Cerebellar cortex (tissue), 1 donor: ENCODE results near the gene SPDYE16.
"Not testable (repeated sequence)": the region's sequence is repeated elsewhere in the genome, so short reads cannot be mapped to it uniquely, and the experiment has no call there.

ENCODE experiments used
- DNase-seq: peaks from one replicate; pipeline ENCODE4 v3.0.0-alpha.2; 2015; ENCODE audit warnings: low spot score

The SPDYE16 gene

DNA sequence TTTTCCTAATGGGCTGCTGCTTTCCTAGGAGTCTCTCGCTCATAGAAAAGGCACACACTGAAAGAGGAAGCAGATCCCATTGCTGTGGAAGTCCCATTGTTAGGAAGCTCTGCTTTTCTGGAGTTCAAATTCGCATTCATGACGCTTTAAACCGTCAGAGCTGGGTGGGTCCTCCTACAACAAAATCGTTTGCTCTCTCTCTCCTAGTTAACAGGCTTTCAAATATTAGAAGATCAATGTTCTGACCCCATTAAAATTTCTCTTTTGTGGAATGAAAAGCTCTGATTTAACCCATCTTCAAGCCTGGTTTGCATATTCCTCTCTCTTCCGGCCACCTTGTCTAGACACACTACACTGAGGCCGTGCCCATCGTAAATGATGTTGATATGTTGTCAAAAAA is at the start of gene SPDYE16:
Gene SPDYE16 (minus strand): TSS at position 101 of the 400 bp plus-strand sequence. CDS start 1,838 bp downstream, outside the sequence.
- DNase-seq = not testable (repeated sequence)

- DNase-seq = not testable (repeated sequence)
Observed at GRCh38 chr7:76592694-76593093, 49.6 kb upstream of the SPDYE16 start.

GRCh38 chr7:76591602-76592304 is 48.7 kb upstream of the SPDYE16 start:
- not testable (repeated sequence) for DNase-seq

GRCh38 chr7:76591033-76591432 is 47.9 kb upstream of the SPDYE16 start:
- DNase-seq = not testable (repeated sequence)

GRCh38 chr7:76588586-76588985 is 45.5 kb upstream of the SPDYE16 start:
- DNase-seq = not testable (repeated sequence)

DNA sequence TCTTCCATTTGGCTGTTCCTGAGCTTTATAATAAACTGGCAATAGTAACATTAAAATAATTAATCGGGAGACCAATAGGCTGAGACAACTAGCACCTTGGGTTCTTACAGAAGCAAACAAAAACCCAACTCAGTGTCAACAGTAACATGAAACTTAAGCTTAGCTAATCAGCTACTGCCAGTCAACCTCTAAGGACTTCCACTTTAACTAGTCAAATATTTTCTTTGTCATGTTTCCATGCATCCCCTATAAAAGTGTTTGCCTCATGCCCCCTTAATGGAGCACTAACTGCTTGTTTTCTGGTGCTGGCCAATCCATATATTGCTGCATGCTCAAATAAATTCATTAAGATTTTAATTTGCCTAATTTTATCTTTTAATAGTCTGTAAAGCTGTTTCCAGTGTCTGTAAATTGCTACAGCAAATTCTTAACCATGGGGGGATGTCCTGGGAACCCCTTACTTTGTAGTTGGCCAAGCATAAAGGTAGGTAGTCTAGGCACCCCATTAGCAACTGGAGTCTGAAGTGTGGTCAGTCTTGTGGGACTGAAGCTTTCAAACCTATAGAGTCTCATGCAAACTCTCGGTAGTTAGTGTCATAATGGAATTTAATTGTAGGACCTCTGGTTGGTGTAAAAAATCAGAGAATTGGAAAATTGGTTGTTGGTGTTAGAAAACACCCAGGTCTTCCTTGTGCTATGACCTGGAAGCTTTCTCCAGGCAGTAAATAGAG is 43.7 kb upstream of the SPDYE16 start:
- DNase-seq = not testable (repeated sequence)

DNA sequence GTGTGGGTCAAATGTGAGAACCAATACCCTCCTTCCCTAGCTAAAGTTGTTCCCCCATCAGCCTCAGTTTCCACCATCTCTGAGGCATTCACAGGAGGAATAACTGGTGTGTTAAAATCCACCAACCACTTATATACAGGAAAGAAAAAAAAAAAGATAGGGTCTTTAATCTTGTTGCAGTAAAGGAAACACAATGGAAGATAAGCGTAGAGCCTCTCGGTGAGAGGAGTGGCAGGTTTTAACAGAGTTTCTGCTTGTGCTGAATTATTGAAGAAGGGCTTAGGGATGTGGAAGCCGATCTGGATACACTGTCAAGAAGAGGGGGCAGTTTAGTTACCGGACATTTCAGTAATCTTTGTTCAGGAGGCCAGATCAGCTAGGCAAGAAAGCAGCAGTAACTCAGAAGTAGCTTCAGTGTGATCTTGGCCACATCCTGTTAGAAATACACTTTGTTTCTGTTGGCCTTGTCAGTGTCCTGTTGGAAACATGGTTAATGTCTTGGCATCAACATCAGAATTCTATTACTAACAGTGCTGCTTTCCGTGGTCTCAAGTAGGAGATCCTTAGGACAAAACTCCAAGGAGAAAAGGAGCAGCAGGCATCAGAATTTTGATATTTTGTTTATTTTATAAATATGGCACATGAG is 40.7 kb upstream of the SPDYE16 start:
- DNase-seq = not testable (repeated sequence)

DNA sequence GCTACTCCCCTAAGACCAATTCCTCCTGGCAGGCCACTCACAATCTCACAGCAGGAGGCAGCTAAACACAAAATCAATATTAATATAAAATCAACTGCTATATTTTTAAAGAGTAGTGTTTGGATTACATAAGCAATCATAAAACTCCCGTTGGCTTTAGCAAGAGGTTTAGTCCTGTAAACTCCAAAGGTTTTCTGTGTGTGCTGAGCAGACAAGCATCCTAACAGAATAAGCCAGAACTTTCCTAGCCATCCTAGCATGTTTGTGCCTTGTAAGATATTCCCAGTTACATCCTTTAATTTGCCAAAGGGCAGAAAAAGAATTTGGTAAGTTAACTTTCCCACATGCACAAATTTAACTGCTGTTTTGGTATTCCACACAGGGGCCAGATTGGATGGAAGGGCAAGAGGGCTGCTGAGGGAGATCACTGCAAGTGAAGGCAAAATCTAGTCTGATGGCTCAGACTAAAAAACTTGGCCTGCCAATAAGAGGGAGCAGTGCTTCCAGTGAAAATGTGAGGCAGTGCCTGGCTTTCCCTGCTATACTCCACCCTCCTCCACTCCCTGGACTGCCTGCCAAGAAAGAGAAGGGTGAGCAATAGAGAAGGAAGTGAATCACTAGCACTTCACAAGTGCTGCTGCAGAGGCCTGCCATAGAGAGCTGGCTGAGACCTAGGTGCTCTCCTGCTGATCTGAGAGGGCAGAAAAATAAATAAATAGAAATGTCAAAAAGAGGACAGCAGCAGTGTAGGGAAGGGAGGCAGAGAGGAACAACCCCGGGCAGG is 39.9 kb upstream of the SPDYE16 start:
- peak; percentile 42 for DNase-seq

DNA sequence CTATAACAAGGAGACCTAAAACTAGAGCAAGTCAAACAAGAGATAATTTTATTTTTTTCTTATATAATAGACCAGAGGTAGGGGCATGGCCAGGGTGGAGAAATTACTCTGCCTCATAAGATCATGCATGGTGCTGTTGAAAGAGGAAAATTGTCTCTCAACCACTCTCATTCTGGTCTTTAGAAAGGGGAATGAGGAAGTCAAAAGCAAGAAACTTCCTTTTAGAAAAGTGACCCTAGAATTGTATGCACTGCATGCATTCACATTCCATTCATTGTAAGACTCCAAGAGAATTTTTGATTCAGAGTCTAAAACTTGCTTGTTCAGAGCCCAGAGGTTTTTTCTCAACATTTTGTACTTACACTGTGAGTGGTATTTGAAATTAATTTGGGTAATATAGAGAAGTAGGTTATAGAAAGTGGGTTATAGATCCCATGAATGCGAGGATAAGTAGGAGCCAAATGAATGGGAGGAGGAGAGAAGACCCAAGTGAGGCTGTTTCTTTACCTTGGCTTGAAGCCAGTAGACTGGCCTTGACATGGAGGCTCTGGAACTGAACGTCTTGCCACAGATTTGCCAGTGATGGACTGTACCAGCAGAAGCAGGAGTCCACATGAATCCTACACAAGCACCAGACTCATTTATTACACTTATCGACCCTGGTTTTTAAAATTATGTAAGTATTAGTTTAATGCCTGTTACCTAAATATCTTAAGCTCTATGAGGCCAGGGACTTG is 33.0 kb upstream of the SPDYE16 start:
- not testable (repeated sequence) for DNase-seq

DNA sequence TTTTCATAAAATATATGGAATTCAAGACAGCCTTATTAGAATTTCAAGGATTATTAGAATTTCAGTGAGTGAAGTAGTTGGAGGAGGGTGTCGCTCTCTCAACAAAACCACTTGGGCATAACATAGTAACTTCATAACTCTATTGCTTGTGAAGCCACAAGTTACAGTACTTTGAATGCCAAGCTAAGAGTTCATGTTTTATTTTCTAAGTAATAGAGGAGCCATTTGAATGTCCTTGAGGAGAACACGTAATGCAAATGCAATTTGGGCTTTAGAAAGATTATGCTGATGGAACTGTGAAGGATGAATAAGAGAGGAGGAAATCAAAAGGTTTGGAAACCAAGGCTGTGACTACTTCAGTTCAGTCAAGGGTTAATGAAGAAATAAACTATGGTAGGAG is 32.3 kb upstream of the SPDYE16 start:
- DNase-seq = not testable (repeated sequence)

GRCh38 chr7:76572296-76572695 is 29.2 kb upstream of the SPDYE16 start:
- DNase-seq = not testable (repeated sequence)

DNA sequence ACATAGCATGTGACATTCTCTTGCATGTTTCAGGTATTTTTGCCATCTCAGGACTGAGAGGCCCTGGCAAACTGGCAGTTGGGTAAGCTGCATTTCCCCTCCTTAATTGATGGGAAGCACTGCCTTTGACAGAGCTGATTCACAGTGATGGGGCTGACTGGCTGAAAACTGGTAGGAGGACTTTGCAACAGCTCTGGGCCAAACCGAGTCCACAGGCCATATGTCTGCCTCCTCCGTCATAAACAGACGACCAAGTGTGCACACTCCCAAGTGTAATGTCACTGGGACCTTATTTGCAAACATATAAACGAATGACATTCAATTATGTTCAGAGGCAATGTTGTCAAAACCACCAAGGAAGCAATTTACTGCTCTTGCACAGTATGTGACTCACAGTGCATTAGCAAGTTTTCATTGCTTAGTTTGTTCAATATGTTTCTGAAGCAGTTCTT is 27.3 kb upstream of the SPDYE16 start:
- not testable (repeated sequence) for DNase-seq

GRCh38 chr7:76568742-76569141 is 25.6 kb upstream of the SPDYE16 start:
- DNase-seq = not testable (repeated sequence)

GRCh38 chr7:76567753-76568152 is 24.7 kb upstream of the SPDYE16 start:
- DNase-seq = not testable (repeated sequence)

- DNase-seq = not testable (repeated sequence)
Observed at GRCh38 chr7:76567311-76567710, 24.2 kb upstream of the SPDYE16 start.

DNA sequence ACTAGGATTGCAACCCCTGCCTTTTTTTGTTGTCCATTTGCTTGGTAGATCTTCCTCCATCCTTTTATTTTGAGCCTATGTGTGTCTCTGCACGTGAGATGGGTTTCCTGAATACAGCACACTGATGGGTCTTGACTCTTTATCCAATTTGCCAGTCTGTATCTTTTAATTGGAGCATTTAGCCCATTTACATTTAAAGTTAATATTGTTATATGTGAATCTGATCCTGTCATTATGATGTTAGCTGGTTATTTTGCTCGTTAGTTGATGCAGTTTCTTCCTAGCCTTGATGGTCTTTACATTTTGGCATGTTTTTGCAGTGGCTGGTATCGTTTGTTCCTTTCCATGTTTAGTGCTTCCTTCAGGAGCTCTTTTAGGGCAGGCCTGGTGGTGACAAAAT is 21.9 kb upstream of the SPDYE16 start:
- DNase-seq = not testable (repeated sequence)

DNA sequence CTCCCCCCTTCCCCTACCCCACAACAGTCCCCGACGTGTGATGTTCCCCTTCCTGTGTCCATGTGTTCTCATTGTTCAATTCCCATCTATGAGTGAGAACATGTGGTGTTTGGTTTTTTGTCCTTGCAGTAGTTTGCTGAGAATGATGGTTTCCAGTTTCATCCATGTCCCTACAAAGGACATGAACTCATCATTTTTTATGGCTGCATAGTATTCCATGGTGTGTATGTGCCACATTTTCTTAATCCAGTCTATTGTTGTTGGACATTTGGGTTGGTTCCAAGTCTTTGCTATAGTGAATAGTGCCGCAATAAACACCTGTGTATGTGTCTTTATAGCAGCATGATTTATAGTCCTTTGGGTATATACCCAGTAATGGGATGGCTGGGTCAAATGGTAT is 18.2 kb upstream of the SPDYE16 start:
- DNase-seq = not testable (repeated sequence)

GRCh38 chr7:76560157-76560556 is 17.1 kb upstream of the SPDYE16 start:
- DNase-seq = not testable (repeated sequence)

DNA sequence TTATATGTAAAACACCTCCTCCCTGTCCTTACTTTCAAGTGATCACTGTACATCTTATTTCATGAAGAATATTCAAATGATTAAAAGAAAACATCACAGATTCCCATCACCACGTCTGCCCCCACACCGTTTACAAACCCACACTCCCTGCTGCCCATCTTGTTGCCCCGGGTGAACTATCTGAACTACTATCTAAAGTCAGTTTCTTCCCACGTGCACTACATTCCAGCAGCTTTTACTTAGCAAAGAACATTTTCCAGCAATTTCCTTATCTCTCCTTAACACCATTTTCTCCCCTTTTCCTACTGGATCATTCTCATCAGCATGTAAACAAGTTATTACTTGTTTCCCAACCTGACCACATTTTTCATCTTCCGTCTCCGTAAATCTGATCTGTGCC is 16.6 kb upstream of the SPDYE16 start:
- DNase-seq = not testable (repeated sequence)

- DNase-seq = not testable (repeated sequence)
Observed at GRCh38 chr7:76551992-76552391, 8.9 kb upstream of the SPDYE16 start.

DNA sequence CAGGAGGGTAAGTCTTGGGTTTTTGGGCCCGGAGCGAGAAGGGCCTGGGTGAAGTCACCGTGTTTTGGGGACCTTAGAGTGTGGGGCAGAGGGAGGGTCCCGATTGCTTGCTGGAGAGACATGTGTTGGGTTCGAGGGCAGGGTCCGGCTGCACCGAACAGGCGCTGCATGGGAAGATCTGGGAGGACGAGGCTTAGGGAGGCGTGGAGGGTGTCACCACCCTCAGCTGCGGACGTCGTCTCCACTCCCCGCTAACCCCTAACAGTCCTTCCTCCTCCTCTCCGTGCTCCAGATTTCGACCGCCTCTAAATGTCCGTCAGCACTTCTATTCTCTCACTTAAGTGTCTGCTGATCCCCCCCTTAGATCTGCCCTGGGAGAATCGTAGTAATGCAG is 6.8 kb upstream of the SPDYE16 start:
- DNase-seq = not testable (repeated sequence)
